GM23338 (cell line): ENCODE data around the gene MBD5.

ENCODE experiments used
- CTCF ChIP-seq, 2 experiments: fragments of 200-600 bp in 1 of 2; sonication (generic) in 1 of 2; conservative IDR thresholded peaks; 2 replicates each; pipeline versions ENCODE4 v1.5.1 to v1.6.1; 2016 to 2017; ENCODE audit warnings: antibody characterized with exemption in 2 of 2, low read depth in 2 of 2, mild to moderate bottlenecking in 2 of 2, moderate library complexity in 1 of 2
- EZH2 ChIP-seq: fragments of 200-600 bp; sonication (generic); IDR thresholded peaks from one replicate; pipeline ENCODE4 v1.8.0; 2017; ENCODE audit warnings: antibody characterized with exemption, mild to moderate bottlenecking, low read depth; ENCODE audit not compliant: unreplicated experiment
- EZH2phosphoT487 ChIP-seq: fragments of 200-600 bp; sonication (generic); IDR thresholded peaks from one replicate; pipeline ENCODE4 v1.8.1; 2018; ENCODE audit warnings: antibody characterized with exemption; ENCODE audit not compliant: unreplicated experiment
- POLR2AphosphoS5 ChIP-seq: IDR thresholded peaks from 2 replicates; pipeline ENCODE4 v1.6.1; 2016; ENCODE audit warnings: antibody characterized with exemption, low read depth

GRCh38 chr2:148238561-148238960, 217.7 kb downstream of the MBD5 start:
- TF ChIP-seq POLR2AphosphoS5, result no peak
- TF ChIP-seq CTCF (conservative IDR thresholded peaks at IDR 0.05; ENCODE audit: low read depth in 2 of 2), result no peak
- no peak for TF ChIP-seq EZH2
- no peak for TF ChIP-seq EZH2phosphoT487
